Transverse colon (tissue), 4 donors: ENCODE measurements around the gene ZWILCH.

ENCODE experiments used
- EP300 ChIP-seq: sonication (generic); formaldehyde crosslinking; IDR thresholded peaks from one replicate; pipeline ENCODE4 v1.6.1; 2017; ENCODE audit warnings: antibody characterized with exemption, low read depth
- POLR2AphosphoS5 ChIP-seq, 3 donors: sonication (generic); formaldehyde crosslinking; IDR thresholded peaks; one replicate each; pipeline ENCODE4 v1.6.1; 2016; ENCODE audit warnings: antibody characterized with exemption in 3 of 3
- TF ChIP-seq, protein P1 (sequence below), 5 experiments: fragments of 200-600 bp in 3 of 5; fragments of 450-650 bp in 2 of 5; sonication (generic) in 3 of 5; IDR thresholded peaks; 1 replicate in 2 of 5; 2 replicates in 3 of 5; pipeline ENCODE4 v1.5.1; 2016 to 2017; ENCODE audit warnings: antibody characterized with exemption in 5 of 5, inconsistent platforms in 3 of 5, mild to moderate bottlenecking in 2 of 5, moderate library complexity in 1 of 5

DNA sequence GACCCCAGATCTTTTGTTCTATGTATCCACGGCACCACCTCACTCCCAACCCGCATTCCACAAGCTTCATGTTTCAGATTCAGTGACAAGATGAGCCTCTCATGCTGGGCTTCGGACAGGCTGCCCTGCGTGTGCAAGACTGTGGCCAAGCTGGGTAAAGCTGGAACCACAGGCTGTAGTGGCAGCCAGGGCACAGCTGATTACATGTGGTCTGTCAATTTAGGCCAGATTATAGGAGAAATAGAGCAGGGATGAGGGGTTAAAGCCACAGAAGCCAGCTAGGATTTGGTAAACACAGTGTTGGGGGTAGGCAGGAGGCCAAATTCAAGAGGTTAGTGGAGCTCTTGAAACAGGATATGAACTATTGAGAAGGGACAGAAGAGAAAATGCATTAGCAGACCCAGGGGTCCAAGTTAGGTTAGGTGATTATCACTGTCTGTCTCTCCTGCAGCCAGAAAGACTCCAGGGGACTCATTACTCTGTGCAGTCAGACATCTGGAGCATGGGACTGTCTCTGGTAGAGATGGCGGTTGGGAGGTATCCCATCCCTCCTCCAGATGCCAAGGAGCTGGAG is 20.5 kb upstream of the ZWILCH start:
- TF ChIP-seq, protein P1, sequence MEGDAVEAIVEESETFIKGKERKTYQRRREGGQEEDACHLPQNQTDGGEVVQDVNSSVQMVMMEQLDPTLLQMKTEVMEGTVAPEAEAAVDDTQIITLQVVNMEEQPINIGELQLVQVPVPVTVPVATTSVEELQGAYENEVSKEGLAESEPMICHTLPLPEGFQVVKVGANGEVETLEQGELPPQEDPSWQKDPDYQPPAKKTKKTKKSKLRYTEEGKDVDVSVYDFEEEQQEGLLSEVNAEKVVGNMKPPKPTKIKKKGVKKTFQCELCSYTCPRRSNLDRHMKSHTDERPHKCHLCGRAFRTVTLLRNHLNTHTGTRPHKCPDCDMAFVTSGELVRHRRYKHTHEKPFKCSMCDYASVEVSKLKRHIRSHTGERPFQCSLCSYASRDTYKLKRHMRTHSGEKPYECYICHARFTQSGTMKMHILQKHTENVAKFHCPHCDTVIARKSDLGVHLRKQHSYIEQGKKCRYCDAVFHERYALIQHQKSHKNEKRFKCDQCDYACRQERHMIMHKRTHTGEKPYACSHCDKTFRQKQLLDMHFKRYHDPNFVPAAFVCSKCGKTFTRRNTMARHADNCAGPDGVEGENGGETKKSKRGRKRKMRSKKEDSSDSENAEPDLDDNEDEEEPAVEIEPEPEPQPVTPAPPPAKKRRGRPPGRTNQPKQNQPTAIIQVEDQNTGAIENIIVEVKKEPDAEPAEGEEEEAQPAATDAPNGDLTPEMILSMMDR (IDR thresholded peaks at IDR 0.05) = no peak
- TF ChIP-seq POLR2AphosphoS5 (IDR thresholded peaks at IDR 0.05) = no peak
- TF ChIP-seq EP300 = no peak
